ENCODE results near the gene KRTAP5-9. TPM values are rescaled to one million over a fixed set of nuclear protein-coding genes. Genes with fewer than 3 reads are reported as not detected.

The KRTAP5-9 gene
- total RNA-seq, 2 donors from 2014 or later: not detected

Other genes starting within 250 kb of the KRTAP5-9 start
- gene DHCR7, start 100.0 kb upstream of the KRTAP5-9 start, total RNA-seq: 10 to 100 TPM; 26.8 to 37.6 TPM
- gene NADSYN1, start 95.2 kb upstream of the KRTAP5-9 start, total RNA-seq: 10 to 100 TPM; 18.0 to 18.8 TPM
- not detected for gene KRTAP5-7, start 21.2 kb upstream of the KRTAP5-9 start, total RNA-seq
- gene KRTAP5-8, start 10.4 kb upstream of the KRTAP5-9 start, total RNA-seq: not detected
- not detected for gene KRTAP5-10, start 17.1 kb downstream of the KRTAP5-9 start, total RNA-seq
- gene KRTAP5-11, start 34.5 kb downstream of the KRTAP5-9 start, total RNA-seq: not detected

All from right atrium auricular region (tissue), 2 donors.